IMR-90 (cell line): ENCODE results near the gene DOCK9. TPM values are rescaled to one million over a fixed set of nuclear protein-coding genes. Genes with fewer than 3 reads are reported as not detected.

ENCODE experiments used
- ATAC-seq: fragments of 200-7000 bp; cut with Tn5 transposase; 2 replicates; pipeline ENCODE4 v1.9.1; 2020; ENCODE audit warnings: low read depth, mild to moderate bottlenecking, moderate library complexity
- BruUV-seq: library from RNA; stranded (reverse); fragments of 400-500 nt; replicated peaks from 2 replicates; lab custom pipeline; 2021; lab: Mats Ljungman, UMichigan
- CTCF ChIA-PET: fragments of 300-600 bp; formaldehyde crosslinking; extraction: SDS; loops from one replicate; lab custom pipeline; 2021; ENCODE audit warnings: antibody characterized with exemption; lab: Yijun Ruan, JAX
- POLR2A ChIA-PET: fragments of 300-600 bp; sonication (Branson Sonifier 250); formaldehyde crosslinking; loops from one replicate; lab custom pipeline; 2022; ENCODE audit warnings: antibody characterized with exemption; ENCODE audit not compliant: unreplicated experiment; lab: Charles Lee
- DNase-seq: peaks from one replicate; pipeline ENCODE4 v3.0.0; 2013
- H2AFZ ChIP-seq: replicated peaks from 2 replicates; pipeline ENCODE3; 2013; ENCODE audit warnings: low read length, mild to moderate bottlenecking; ENCODE audit not compliant: poor library complexity
- H2AK5ac ChIP-seq: 2 replicates; pipeline ENCODE4 v1.6.1; 2013; ENCODE audit warnings: low read depth, low read length, inconsistent platforms
- H2AK9ac ChIP-seq: replicated peaks from 2 replicates; pipeline ENCODE3; 2013; ENCODE audit warnings: mild to moderate bottlenecking, low read depth, low read length, moderate library complexity; ENCODE audit not compliant: poor library complexity
- H2BK120ac ChIP-seq: 2 replicates; pipeline ENCODE4 v1.6.1; 2013; ENCODE audit warnings: low read depth, low read length, inconsistent platforms
- H2BK15ac ChIP-seq: 3 replicates; pipeline ENCODE4 v1.6.1; 2013; ENCODE audit warnings: low read depth, low read length, inconsistent platforms
- H2BK20ac ChIP-seq: 2 replicates; pipeline ENCODE4 v1.6.1; 2013; ENCODE audit warnings: low read depth, mild to moderate bottlenecking, inconsistent platforms, low read length, moderate library complexity
- H2BK5ac ChIP-seq: 2 replicates; pipeline ENCODE4 v1.6.1; 2013; ENCODE audit warnings: mild to moderate bottlenecking, low read depth, low read length, inconsistent platforms; ENCODE audit not compliant: poor library complexity, severe bottlenecking
- H3K14ac ChIP-seq: replicated peaks from 2 replicates; pipeline ENCODE4 v1.6.1; 2013; ENCODE audit warnings: low read depth, low read length, inconsistent platforms
- H3K18ac ChIP-seq: 2 replicates; pipeline ENCODE4 v1.6.1; 2013; ENCODE audit warnings: low read depth, low read length, control low read depth
- H3K23ac ChIP-seq: 2 replicates; pipeline ENCODE4 v1.6.1; 2013; ENCODE audit warnings: low read depth, low read length, inconsistent platforms
- H3K27ac ChIP-seq: 2 replicates; pipeline ENCODE4 v1.5.1; 2013; ENCODE audit warnings: mild to moderate bottlenecking, control low read depth, low read length; ENCODE audit not compliant: insufficient read depth
- H3K27me3 ChIP-seq: 2 replicates; pipeline ENCODE4 v1.6.1; 2013; ENCODE audit warnings: low read length; ENCODE audit not compliant: control insufficient read depth, insufficient read depth
- H3K36me3 ChIP-seq: 2 replicates; pipeline ENCODE4 v1.6.1; 2013; ENCODE audit warnings: low read length, mixed read lengths; ENCODE audit not compliant: control insufficient read depth, insufficient read depth
- H3K4ac ChIP-seq: 2 replicates; pipeline ENCODE4 v1.6.1; 2013; ENCODE audit warnings: low read depth, low read length, inconsistent platforms
- H3K4me1 ChIP-seq: 2 replicates; pipeline ENCODE4 v1.6.1; 2013; ENCODE audit warnings: low read length, mixed read lengths; ENCODE audit not compliant: control insufficient read depth, insufficient read depth
- H3K4me2 ChIP-seq: 2 replicates; pipeline ENCODE4 v1.6.1; 2013; ENCODE audit warnings: low read depth, mild to moderate bottlenecking, control low read depth, low read length, moderate library complexity
- H3K4me3 ChIP-seq: 2 replicates; pipeline ENCODE4 v1.5.1; 2013; ENCODE audit warnings: low read depth, mild to moderate bottlenecking, control low read depth, low read length, moderate library complexity; ENCODE audit not compliant: insufficient read depth
- H3K56ac ChIP-seq: 2 replicates; pipeline ENCODE4 v1.6.1; 2013; ENCODE audit warnings: low read length, inconsistent platforms; ENCODE audit not compliant: insufficient read depth; ENCODE audit errors: extremely low read depth
- H3K79me1 ChIP-seq, 2 experiments: 2 replicates each; pipeline ENCODE4 v1.6.1; 2013; ENCODE audit warnings: low read length in 2 of 2, inconsistent platforms in 1 of 2, low read depth in 1 of 2
- H3K9ac ChIP-seq: 2 replicates; pipeline ENCODE4 v1.6.1; 2013; ENCODE audit warnings: low read depth, low read length, control low read depth
- H3K9me1 ChIP-seq: 2 replicates; pipeline ENCODE4 v1.6.1; 2013; ENCODE audit warnings: low read length, inconsistent platforms; ENCODE audit not compliant: insufficient read depth
- H3K9me3 ChIP-seq: 2 replicates; pipeline ENCODE4 v1.6.1; 2013; ENCODE audit warnings: low read length; ENCODE audit not compliant: control insufficient read depth, insufficient read depth
- H4K20me1 ChIP-seq: 2 replicates; pipeline ENCODE4 v1.6.1; 2013; ENCODE audit warnings: low read length, inconsistent platforms; ENCODE audit not compliant: insufficient read depth
- H4K5ac ChIP-seq: 2 replicates; pipeline ENCODE4 v1.6.1; 2013; ENCODE audit warnings: mild to moderate bottlenecking, low read depth, low read length, control low read depth
- H4K8ac ChIP-seq, 2 experiments: 2 replicates each; pipeline ENCODE4 v1.6.1; 2013; ENCODE audit warnings: low read depth in 2 of 2, low read length in 2 of 2, control low read depth in 1 of 2, inconsistent platforms in 1 of 2
- H4K91ac ChIP-seq: 2 replicates; pipeline ENCODE4 v1.6.1; 2013; ENCODE audit warnings: low read depth, low read length, inconsistent platforms; ENCODE audit not compliant: insufficient read depth
- BHLHE40 ChIP-seq: fragments of 150-350 bp; IDR thresholded peaks from 2 replicates; pipeline ENCODE4 v1.6.1; 2016; ENCODE audit warnings: mild to moderate bottlenecking, low read depth, low read length
- CEBPB ChIP-seq: IDR thresholded peaks from 2 replicates; pipeline ENCODE4 v1.6.1; 2012; ENCODE audit warnings: low read depth, low read length, improper control_type of control experiment
- CHD1 ChIP-seq: IDR thresholded peaks from 2 replicates; pipeline ENCODE4 v1.6.1; 2012; ENCODE audit warnings: low read depth, low read length, improper control_type of control experiment
- FOS ChIP-seq: fragments of 150-350 bp; IDR thresholded peaks from 2 replicates; pipeline ENCODE4 v1.6.1; 2016; ENCODE audit warnings: low read depth, low read length
- MAFK ChIP-seq: IDR thresholded peaks from 2 replicates; pipeline ENCODE4 v1.6.1; 2012; ENCODE audit warnings: low read depth, low read length, improper control_type of control experiment
- MXI1 ChIP-seq: IDR thresholded peaks from 2 replicates; pipeline ENCODE4 v1.6.1; 2012; ENCODE audit warnings: low read depth, mild to moderate bottlenecking, low read length, moderate library complexity, borderline replicate concordance
- NFE2L2 ChIP-seq: fragments of 150-350 bp; IDR thresholded peaks from 2 replicates; pipeline ENCODE4 v1.6.1; 2016; ENCODE audit warnings: low read depth, mild to moderate bottlenecking, low read length
- POLR2A ChIP-seq: IDR thresholded peaks from 2 replicates; pipeline ENCODE4 v1.6.1; 2012; ENCODE audit warnings: mild to moderate bottlenecking, low read depth, low read length
- RAD21 ChIP-seq: IDR thresholded peaks from 2 replicates; pipeline ENCODE4 v1.6.1; 2012; ENCODE audit warnings: low read length, improper control_type of control experiment
- RCOR1 ChIP-seq: IDR thresholded peaks from 2 replicates; pipeline ENCODE4 v1.6.1; 2012; ENCODE audit warnings: mild to moderate bottlenecking, low read length, improper control_type of control experiment; ENCODE audit not compliant: insufficient replicate concordance
- RFX5 ChIP-seq: IDR thresholded peaks from 2 replicates; pipeline ENCODE4 v1.8.0; 2012; ENCODE audit warnings: low read depth, mild to moderate bottlenecking, low read length, moderate library complexity
- SMC3 ChIP-seq: fragments of 150-350 bp; IDR thresholded peaks from 2 replicates; pipeline ENCODE4 v1.6.1; 2016; ENCODE audit warnings: low read depth, mild to moderate bottlenecking, antibody characterized with exemption, low read length, moderate library complexity
- WGBS, 2 experiments: methylation state at CpG; one replicate each; pipeline versions ENCODE4 v1.1.5 to v1.1.7; 2013; ENCODE audit warnings: missing lambda C conversion rate in 2 of 2; ENCODE audit not compliant: insufficient read length in 1 of 2; ENCODE audit errors: extremely low coverage in 2 of 2; 5-methylcytosine and 5-hydroxymethylcytosine counted together
- dilution Hi-C: fragments of 300-500 bp; cut with HindIII; formaldehyde crosslinking; loops from one replicate; pipeline ENCODE4 v1.14.3; 2018; ENCODE audit warnings: low sequenced_read_pairs; ENCODE audit not compliant: unreplicated experiment
- in situ Hi-C: fragments of 300-500 bp; cut with MboI; formaldehyde crosslinking; loops from 3 replicates; pipeline ENCODE4 v1.14.3; 2019; ENCODE audit warnings: low sequenced_read_pairs, inconsistent platforms, mixed read lengths
- intact Hi-C: fragments of 100-400 bp; cut with micrococcal nuclease; formaldehyde crosslinking; loops from 2 replicates; pipeline ENCODE4 v1.10.0; 2022
- polyA plus RNA-seq, 3 experiments: library from polyadenylated mRNA; depleted of rRNA; stranded (reverse); fragments of >200 nt; gene quantifications; 2 replicates each; pipeline ENCODE4 v1.2.3, GENCODE V29; 2012; ENCODE audit warnings: low replicate concordance in 1 of 3
- total RNA-seq: library from RNA; depleted of rRNA; stranded (reverse); fragments of >200 nt; gene quantifications from 2 replicates; pipeline ENCODE4 v1.2.3, GENCODE V29; 2012
- TF ChIP-seq, protein P1 (sequence below): fragments of 150-350 bp; IDR thresholded peaks from 2 replicates; pipeline ENCODE4 v1.6.1; 2016; ENCODE audit warnings: low read depth, mild to moderate bottlenecking, low read length, moderate library complexity, borderline replicate concordance
- TF ChIP-seq, protein P2 (sequence below): fragments of 150-350 bp; IDR thresholded peaks from 2 replicates; pipeline ENCODE4 v1.6.1; 2017; ENCODE audit warnings: mild to moderate bottlenecking, antibody characterized with exemption, low read length, low read depth
- TF ChIP-seq, protein P3 (sequence below): conservative IDR thresholded peaks from 2 replicates; pipeline ENCODE4 v1.5.1; 2012; ENCODE audit warnings: mild to moderate bottlenecking, low read depth, low read length, improper control_type of control experiment

Gene DOCK9
- total and polyA plus RNA-seq, 2 of the 4 experiments (the other 2 are of a cell fraction), result 4.8 to 7.2 TPM

DNA sequence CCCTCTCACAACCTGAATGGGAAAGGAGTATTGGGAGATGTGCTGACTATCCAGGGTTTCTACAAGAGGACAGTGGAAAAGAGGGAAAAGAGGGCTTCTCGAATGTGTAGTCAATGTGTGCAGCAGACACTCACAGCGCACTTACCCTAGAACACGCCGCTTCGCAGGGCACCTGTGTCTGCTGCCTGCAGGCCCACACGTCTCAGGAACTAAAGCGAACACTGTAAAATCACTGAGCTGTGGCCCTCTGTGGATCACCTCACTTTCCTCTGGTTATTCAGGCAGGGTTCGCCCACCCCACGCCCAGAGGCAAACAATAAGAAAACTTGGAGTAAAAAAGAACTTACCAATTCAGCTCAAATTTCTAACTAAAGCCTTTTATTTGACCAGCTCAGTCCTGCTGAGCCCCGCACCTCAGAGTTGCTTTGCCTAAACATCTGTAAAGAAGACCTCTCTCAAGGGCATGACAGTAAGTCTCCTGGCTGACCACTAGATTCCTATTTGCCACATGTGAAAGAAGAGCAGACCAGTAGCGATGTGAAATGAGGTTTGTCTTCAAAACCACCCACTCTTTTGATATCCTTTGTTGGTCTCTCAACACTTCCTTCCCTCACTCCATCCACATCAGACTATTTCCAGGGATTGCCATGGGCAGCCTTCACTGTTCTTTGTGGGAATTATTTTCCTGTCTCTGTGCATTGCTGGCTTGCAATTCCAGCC, 19.3 kb upstream of the DOCK9 start:
- H2BK5ac ChIP-seq, result no peak overlapping the region
- no peak overlapping the region for H3K4me3 ChIP-seq
- ChIA-PET POLR2A (no interaction called here), CTCF (no interaction called here)
- no peak overlapping the region for H3K9ac ChIP-seq
- no peak overlapping the region for H4K5ac ChIP-seq
- intact Hi-C loops (no loop called here), in situ Hi-C loops (no loop called here), dilution Hi-C loops (no loop called here)
- H3K4me1 ChIP-seq, result no peaks in the 10 kb centered on the region
- H2BK20ac ChIP-seq, result no peak overlapping the region
- WGBS, 2 experiments, result 87% methylated on average over 4 of the region's 11 CpGs; no CpG with 5 or more reads in 1 of the 2 experiments
- no peaks in the 10 kb centered on the region for H3K9me3 ChIP-seq
- H3K36me3 ChIP-seq, result no peaks in the 10 kb centered on the region
- H2AK9ac ChIP-seq, result no peak overlapping the region
- H3K14ac ChIP-seq, result 0 out of 2 replicates have a peak overlapping the region, but pooled peaks have one; percentile 8
- BruUV-seq, result no TSS peak
- H3K56ac ChIP-seq, result no peak overlapping the region
- peaks cover 7% of the 10 kb centered on the region; the same call in 1 of the 2 replicates for H3K9me1 ChIP-seq
- no peak overlapping the region for H2AFZ ChIP-seq
- H3K27me3 ChIP-seq, result peaks cover 2% of the 10 kb centered on the region; the same call in 1 of the 2 replicates
- no peak overlapping the region for H3K27ac ChIP-seq
- no peak overlapping the region for H3K4ac ChIP-seq
- no peak for DNase-seq
- no peak overlapping the region for H3K18ac ChIP-seq
- H3K4me2 ChIP-seq, result no peak overlapping the region
- no peak overlapping the region for H2AK5ac ChIP-seq
- ATAC-seq, result no peak
- no peak overlapping the region for H3K23ac ChIP-seq
- no peak overlapping the region for H4K91ac ChIP-seq
- H2BK120ac ChIP-seq, result no peak overlapping the region
- no peaks in the 10 kb centered on the region for H4K20me1 ChIP-seq
- H4K8ac ChIP-seq, result no peak overlapping the region
- no peak overlapping the region for H2BK15ac ChIP-seq
- H3K79me1 ChIP-seq, result peaks cover 0 to 13% of the 10 kb centered on the region in 2 experiments; a peak in 2 of 4 replicates
- TF ChIP-seq CEBPB, result no peak
- no peak for TF ChIP-seq RAD21
- TF ChIP-seq, protein P1, sequence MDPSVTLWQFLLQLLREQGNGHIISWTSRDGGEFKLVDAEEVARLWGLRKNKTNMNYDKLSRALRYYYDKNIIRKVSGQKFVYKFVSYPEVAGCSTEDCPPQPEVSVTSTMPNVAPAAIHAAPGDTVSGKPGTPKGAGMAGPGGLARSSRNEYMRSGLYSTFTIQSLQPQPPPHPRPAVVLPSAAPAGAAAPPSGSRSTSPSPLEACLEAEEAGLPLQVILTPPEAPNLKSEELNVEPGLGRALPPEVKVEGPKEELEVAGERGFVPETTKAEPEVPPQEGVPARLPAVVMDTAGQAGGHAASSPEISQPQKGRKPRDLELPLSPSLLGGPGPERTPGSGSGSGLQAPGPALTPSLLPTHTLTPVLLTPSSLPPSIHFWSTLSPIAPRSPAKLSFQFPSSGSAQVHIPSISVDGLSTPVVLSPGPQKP, result no peak
- no peak for TF ChIP-seq SMC3
- TF ChIP-seq BHLHE40, result no peak
- no peak for TF ChIP-seq MAFK
- TF ChIP-seq NFE2L2, result no peak
- TF ChIP-seq POLR2A, result no peak
- TF ChIP-seq FOS, result no peak
- TF ChIP-seq, protein P2, sequence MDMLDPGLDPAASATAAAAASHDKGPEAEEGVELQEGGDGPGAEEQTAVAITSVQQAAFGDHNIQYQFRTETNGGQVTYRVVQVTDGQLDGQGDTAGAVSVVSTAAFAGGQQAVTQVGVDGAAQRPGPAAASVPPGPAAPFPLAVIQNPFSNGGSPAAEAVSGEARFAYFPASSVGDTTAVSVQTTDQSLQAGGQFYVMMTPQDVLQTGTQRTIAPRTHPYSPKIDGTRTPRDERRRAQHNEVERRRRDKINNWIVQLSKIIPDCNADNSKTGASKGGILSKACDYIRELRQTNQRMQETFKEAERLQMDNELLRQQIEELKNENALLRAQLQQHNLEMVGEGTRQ, result no peak
- TF ChIP-seq RFX5, result no peak
- TF ChIP-seq MXI1, result no peak
- TF ChIP-seq CHD1, result no peak
- TF ChIP-seq, protein P3, sequence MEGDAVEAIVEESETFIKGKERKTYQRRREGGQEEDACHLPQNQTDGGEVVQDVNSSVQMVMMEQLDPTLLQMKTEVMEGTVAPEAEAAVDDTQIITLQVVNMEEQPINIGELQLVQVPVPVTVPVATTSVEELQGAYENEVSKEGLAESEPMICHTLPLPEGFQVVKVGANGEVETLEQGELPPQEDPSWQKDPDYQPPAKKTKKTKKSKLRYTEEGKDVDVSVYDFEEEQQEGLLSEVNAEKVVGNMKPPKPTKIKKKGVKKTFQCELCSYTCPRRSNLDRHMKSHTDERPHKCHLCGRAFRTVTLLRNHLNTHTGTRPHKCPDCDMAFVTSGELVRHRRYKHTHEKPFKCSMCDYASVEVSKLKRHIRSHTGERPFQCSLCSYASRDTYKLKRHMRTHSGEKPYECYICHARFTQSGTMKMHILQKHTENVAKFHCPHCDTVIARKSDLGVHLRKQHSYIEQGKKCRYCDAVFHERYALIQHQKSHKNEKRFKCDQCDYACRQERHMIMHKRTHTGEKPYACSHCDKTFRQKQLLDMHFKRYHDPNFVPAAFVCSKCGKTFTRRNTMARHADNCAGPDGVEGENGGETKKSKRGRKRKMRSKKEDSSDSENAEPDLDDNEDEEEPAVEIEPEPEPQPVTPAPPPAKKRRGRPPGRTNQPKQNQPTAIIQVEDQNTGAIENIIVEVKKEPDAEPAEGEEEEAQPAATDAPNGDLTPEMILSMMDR, result no peak
- TF ChIP-seq RCOR1, result no peak
